CD4-positive, CD25-positive, alpha-beta regulatory T cell (primary cell): ENCODE measurements around the gene BDP1. TPM values are rescaled to one million over a fixed set of nuclear protein-coding genes. Genes with fewer than 3 reads are reported as not detected.
"Not testable (repeated sequence)": the region's sequence is repeated elsewhere in the genome, so short reads cannot be mapped to it uniquely, and the experiment has no call there.

ENCODE experiments used
- ATAC-seq, 2 donors: fragments of 150-1000 bp; cut with Tn5 transposase; one replicate each; pipeline ENCODE4 v1.10.0; 2021; ENCODE audit warnings: low read depth in 2 of 2, moderate number of reproducible peaks in 2 of 2, moderate library complexity in 1 of 2
- DNase-seq, 3 donors: peaks; one replicate each; pipeline versions ENCODE4 v3.0.0 to v3.0.0-alpha.2; 2012 to 2022; ENCODE audit warnings: mixed read lengths in 1 of 3
- H3K27ac ChIP-seq: one replicate; pipeline ENCODE4 v1.7.0; 2013; ENCODE audit warnings: mild to moderate bottlenecking, low read length; ENCODE audit not compliant: insufficient read depth, poor library complexity, severe bottlenecking
- H3K27me3 ChIP-seq: one replicate; pipeline ENCODE4 v1.7.0; 2013; ENCODE audit warnings: low read length; ENCODE audit not compliant: control insufficient read depth, insufficient read depth
- H3K36me3 ChIP-seq: one replicate; pipeline ENCODE4 v1.7.0; 2013; ENCODE audit warnings: mild to moderate bottlenecking, low read length, moderate library complexity; ENCODE audit not compliant: control insufficient read depth, insufficient read depth
- H3K4me1 ChIP-seq: 2 replicates; pipeline ENCODE4 v1.7.0; 2013; ENCODE audit warnings: mild to moderate bottlenecking, low read length; ENCODE audit not compliant: insufficient read depth, control insufficient read depth, poor library complexity, severe bottlenecking
- H3K4me3 ChIP-seq: one replicate; pipeline ENCODE4 v1.7.0; 2013; ENCODE audit warnings: low read depth, mild to moderate bottlenecking, low read length, moderate library complexity
- H3K9me3 ChIP-seq, 2 experiments: 1 replicate in 1 of 2; 2 replicates in 1 of 2; pipeline ENCODE4 v1.7.0; 2013; ENCODE audit warnings: low read length in 2 of 2, mild to moderate bottlenecking in 1 of 2, moderate library complexity in 1 of 2; ENCODE audit not compliant: control insufficient read depth in 2 of 2
- H3K27ac Mint-ChIP-seq, 3 donors: one replicate each; pipeline ENCODE4 v1.8.0; 2020 to 2022; ENCODE audit warnings: mild to moderate bottlenecking in 3 of 3, mixed read lengths in 3 of 3, moderate library complexity in 2 of 3
- H3K27me3 Mint-ChIP-seq: one replicate; pipeline ENCODE4 v1.8.0; 2022; ENCODE audit warnings: mild to moderate bottlenecking, mixed read lengths
- H3K36me3 Mint-ChIP-seq: one replicate; pipeline ENCODE4 v1.8.0; 2020; ENCODE audit warnings: mixed read lengths
- H3K4me1 Mint-ChIP-seq, 4 donors: one replicate each; pipeline ENCODE4 v1.8.0; 2020 to 2022; ENCODE audit warnings: mixed read lengths in 4 of 4, mild to moderate bottlenecking in 1 of 4
- H3K4me3 Mint-ChIP-seq, 4 donors: one replicate each; pipeline ENCODE4 v1.8.0; 2020 to 2022; ENCODE audit warnings: mild to moderate bottlenecking in 4 of 4, mixed read lengths in 4 of 4, moderate library complexity in 3 of 4
- H3K9me3 Mint-ChIP-seq, 7 donors: one replicate each; pipeline ENCODE4 v1.8.0; 2020 to 2022; ENCODE audit warnings: mixed read lengths in 7 of 7, mild to moderate bottlenecking in 3 of 7, moderate library complexity in 2 of 7
- polyA plus RNA-seq, 4 donors: library from polyadenylated mRNA; unstranded; fragments of 300-500 nt; fragmentation: Illumina TruSeq; gene quantifications; one replicate each; pipeline ENCODE4 v1.2.3, GENCODE V29; 2021
- total RNA-seq: library from RNA; stranded (reverse); gene quantifications from one replicate; pipeline ENCODE4 v1.2.3, GENCODE V29; 2022

Gene BDP1
- total and polyA plus RNA-seq, 5 donors from 2014 or later, result 5.8 to 39.3 (median 6.2) TPM

DNA sequence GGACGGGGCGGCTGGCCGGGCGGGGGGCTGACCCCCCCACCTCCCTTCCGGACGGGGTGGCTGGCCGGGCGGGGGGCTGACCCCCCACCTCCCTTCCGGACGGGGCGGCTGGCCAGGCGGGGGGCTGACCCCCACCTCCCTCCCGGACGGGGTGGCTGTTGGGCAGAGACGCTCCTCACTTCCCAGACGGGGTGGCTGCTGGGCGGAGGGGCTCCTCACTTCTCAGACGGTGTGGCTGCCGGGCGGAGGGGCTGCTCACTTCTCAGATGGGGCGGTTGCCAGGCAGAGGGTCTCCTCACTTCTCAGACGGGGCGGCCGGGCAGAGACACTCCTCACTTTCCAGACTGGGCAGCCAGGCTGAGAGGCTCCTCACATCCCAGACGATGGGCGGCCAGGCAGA is 70.2 kb downstream of the BDP1 start:
- not testable (repeated sequence) for H3K4me3 ChIP-seq, H3K27me3 Mint-ChIP-seq, H3K9me3 ChIP-seq, H3K27ac ChIP-seq, H3K27ac Mint-ChIP-seq, H3K9me3 Mint-ChIP-seq, H3K4me1 ChIP-seq, DNase-seq, H3K4me1 Mint-ChIP-seq, ATAC-seq, H3K27me3 ChIP-seq, H3K4me3 Mint-ChIP-seq
- H3K36me3 ChIP-seq, result peaks cover 34% of the 10 kb centered on the region
- H3K36me3 Mint-ChIP-seq, result peaks cover 32% of the 10 kb centered on the region

DNA sequence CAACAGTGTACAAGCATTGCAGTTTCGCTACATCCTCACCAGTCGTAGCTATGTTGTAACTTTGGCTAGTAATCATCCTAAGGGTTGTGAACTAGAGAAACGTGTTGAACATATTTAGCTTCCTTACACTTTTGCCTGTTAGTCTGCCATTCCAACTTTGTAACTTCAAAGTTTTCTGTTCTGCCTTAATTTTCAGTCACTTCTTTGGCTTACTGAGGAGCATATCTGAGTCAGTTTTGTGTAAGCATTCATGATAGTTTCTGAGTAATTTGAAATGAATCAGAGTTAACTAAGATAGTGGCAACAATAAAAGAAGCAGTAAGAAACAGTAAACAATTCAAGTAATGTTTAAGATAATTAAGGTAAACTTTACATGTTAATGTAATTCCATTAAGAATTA is 72.8 kb downstream of the BDP1 start:
- no peak for DNase-seq
- peaks cover 38% of the 10 kb centered on the region for H3K36me3 Mint-ChIP-seq

DNA sequence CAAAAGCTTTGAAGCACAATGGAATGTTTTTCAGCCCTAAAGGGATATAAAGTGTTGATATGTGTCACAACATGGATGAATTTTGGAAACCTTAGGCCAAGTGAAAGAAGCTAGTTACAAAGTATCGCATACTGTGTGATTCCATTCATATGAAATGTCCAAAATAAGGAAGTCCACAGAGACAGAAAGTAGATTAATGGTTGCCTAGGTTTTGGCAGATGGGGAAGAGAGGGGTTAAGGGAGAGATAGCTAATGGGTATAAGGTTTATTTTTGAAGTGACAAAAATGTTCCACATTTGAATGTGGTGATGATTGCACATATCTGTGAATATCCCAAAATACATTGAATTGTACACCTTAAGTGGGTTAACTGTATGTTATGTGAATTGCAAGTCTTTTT is 74.2 kb downstream of the BDP1 start:
- H3K4me3 Mint-ChIP-seq, result no peak overlapping the region
- H3K36me3 Mint-ChIP-seq, result peaks cover 39% of the 10 kb centered on the region
- H3K4me1 ChIP-seq, result no peaks in the 10 kb centered on the region
- no peaks in the 10 kb centered on the region for H3K27me3 Mint-ChIP-seq
- H3K4me1 Mint-ChIP-seq, result peaks cover 8 to 24% (median 14%) of the 10 kb centered on the region in 4 donors
- H3K27me3 ChIP-seq, result no peaks in the 10 kb centered on the region
- H3K4me3 ChIP-seq, result no peak overlapping the region
- DNase-seq, result no peak
- peaks cover 0 to 1% (median 0%) of the 10 kb centered on the region in 7 donors for H3K9me3 Mint-ChIP-seq
- no peak for ATAC-seq
- H3K27ac Mint-ChIP-seq, result peak overlapping the region in 2 of 3 donors; percentile 19 to 86
- H3K36me3 ChIP-seq, result peaks cover 3% of the 10 kb centered on the region
- H3K27ac ChIP-seq, result no peak overlapping the region
- H3K9me3 ChIP-seq, result no peaks in the 10 kb centered on the region

More for the DNA sequence above, 72.8 kb downstream of the BDP1 start:
- Histone ChIP-seq H3K27ac (no peak overlapping the region), H3K4me1 (no peaks in the 10 kb centered on the region), H3K4me3 (no peak overlapping the region), H3K36me3 (peaks cover 15% of the 10 kb centered on the region), H3K27me3 (no peaks in the 10 kb centered on the region), H3K9me3 (no peaks in the 10 kb centered on the region)
- peak overlapping the region in 1 of 3 donors; percentile 33 for H3K27ac Mint-ChIP-seq
- H3K4me1 Mint-ChIP-seq, result peaks cover 4 to 18% (median 7%) of the 10 kb centered on the region in 4 donors
- peaks cover 0 to 1% (median 0%) of the 10 kb centered on the region in 7 donors for H3K9me3 Mint-ChIP-seq
- ATAC-seq, result no peak
- no peaks in the 10 kb centered on the region for H3K27me3 Mint-ChIP-seq
- peak overlapping the region in 1 of 4 donors; percentile 61 for H3K4me3 Mint-ChIP-seq

DNA sequence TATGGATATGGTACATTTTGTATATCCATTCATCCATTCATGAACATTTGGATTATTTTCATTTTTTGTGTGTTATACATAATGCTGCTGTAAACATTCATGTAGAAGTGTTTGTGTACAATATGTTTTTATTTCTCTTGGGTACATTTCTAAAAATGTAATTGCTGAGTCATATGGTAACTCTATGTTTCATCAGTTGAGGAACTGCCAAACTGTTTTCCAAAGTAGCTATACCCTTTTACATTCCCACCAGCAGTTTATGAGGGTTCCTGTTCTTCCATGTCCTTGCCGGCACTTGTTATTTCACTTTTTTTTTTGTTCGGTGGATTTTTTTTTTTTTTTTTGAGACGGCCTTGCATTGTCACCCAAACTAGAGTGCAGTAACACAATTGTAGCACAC is 77.7 kb downstream of the BDP1 start:
- Histone ChIP-seq H3K4me1 (no peaks in the 10 kb centered on the region), H3K27ac (no peak overlapping the region), H3K4me3 (no peak overlapping the region), H3K27me3 (no peaks in the 10 kb centered on the region), H3K9me3 (no peaks in the 10 kb centered on the region), H3K36me3 (peaks cover 16% of the 10 kb centered on the region)
- Mint-ChIP-seq H3K4me3 (no peak overlapping the region), H3K27ac (peak overlapping the region in 2 of 3 donors; percentile 5 to 41), H3K9me3 (no peaks in the 10 kb centered on the region), H3K36me3 (peaks cover 51% of the 10 kb centered on the region), H3K27me3 (no peaks in the 10 kb centered on the region), H3K4me1 (peaks cover 15 to 26% (median 20%) of the 10 kb centered on the region in 4 donors)
- DNase-seq (no peak), ATAC-seq (no peak)

DNA sequence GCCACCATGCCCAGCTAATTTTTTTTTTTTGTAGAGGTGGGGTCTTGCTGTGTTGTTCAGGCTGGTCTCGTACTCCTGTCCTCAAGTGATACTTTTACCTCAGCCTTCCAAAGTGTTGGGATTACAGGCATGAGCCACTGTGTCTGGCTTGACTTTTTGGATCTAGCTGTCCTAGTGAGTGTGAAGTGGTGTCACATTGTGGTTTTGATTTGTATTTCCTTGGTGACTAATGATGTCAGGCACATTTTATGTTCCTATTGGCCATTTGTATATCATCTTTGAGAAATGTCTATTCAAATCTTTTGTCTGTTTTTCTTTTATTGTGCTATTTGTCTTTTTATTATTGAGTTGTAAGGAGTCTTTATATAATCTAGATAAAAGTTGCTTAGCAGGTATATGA is 78.2 kb downstream of the BDP1 start:
- no peaks in the 10 kb centered on the region for H3K27me3 ChIP-seq
- H3K9me3 ChIP-seq, result no peaks in the 10 kb centered on the region
- H3K4me1 Mint-ChIP-seq, result peaks cover 16 to 25% (median 20%) of the 10 kb centered on the region in 4 donors
- DNase-seq, result peak in 2 of 3 donors; percentile 36 to 75
- ATAC-seq, result peak; percentile 53 to 64
- H3K27ac ChIP-seq, result no peak overlapping the region
- H3K27me3 Mint-ChIP-seq, result no peaks in the 10 kb centered on the region
- peak overlapping the region in 1 of 3 donors; percentile 27 for H3K27ac Mint-ChIP-seq
- no peak overlapping the region for H3K4me3 Mint-ChIP-seq
- peaks cover 19% of the 10 kb centered on the region for H3K36me3 ChIP-seq
- no peak overlapping the region for H3K4me3 ChIP-seq
- no peaks in the 10 kb centered on the region for H3K9me3 Mint-ChIP-seq
- no peaks in the 10 kb centered on the region for H3K4me1 ChIP-seq
- H3K36me3 Mint-ChIP-seq, result peaks cover 53% of the 10 kb centered on the region

DNA sequence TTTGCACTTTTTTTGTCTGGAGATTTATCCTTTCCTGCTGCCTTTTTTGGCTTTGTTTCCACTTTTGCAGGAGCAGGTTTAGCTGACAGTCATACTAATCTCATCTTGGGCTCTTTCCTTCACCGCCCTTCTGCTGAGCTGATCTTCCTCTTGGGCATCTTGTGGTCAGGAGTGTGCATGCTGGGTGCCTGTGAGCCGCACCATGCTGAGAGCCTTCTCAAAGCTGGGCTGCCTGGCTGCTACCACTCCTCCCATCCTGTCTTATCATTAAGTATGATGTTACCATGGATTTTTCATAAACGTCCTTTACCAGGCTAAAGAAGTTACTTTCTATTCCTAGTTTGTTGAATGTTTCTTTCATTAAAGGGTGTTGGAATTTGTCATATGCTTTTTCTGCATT is 82.2 kb downstream of the BDP1 start:
- H3K27me3 Mint-ChIP-seq, result no peaks in the 10 kb centered on the region
- H3K4me3 Mint-ChIP-seq, result no peak overlapping the region
- Histone ChIP-seq H3K4me3 (no peak overlapping the region), H3K27ac (no peak overlapping the region), H3K9me3 (no peaks in the 10 kb centered on the region), H3K4me1 (no peaks in the 10 kb centered on the region), H3K27me3 (no peaks in the 10 kb centered on the region), H3K36me3 (peaks cover 42% of the 10 kb centered on the region)
- H3K4me1 Mint-ChIP-seq, result peaks cover 16 to 22% (median 18%) of the 10 kb centered on the region in 4 donors
- ATAC-seq (no peak), DNase-seq (no peak)
- peak overlapping the region in 2 of 3 donors; percentile 54 for H3K27ac Mint-ChIP-seq
- peaks cover 53% of the 10 kb centered on the region for H3K36me3 Mint-ChIP-seq
- no peaks in the 10 kb centered on the region for H3K9me3 Mint-ChIP-seq

DNA sequence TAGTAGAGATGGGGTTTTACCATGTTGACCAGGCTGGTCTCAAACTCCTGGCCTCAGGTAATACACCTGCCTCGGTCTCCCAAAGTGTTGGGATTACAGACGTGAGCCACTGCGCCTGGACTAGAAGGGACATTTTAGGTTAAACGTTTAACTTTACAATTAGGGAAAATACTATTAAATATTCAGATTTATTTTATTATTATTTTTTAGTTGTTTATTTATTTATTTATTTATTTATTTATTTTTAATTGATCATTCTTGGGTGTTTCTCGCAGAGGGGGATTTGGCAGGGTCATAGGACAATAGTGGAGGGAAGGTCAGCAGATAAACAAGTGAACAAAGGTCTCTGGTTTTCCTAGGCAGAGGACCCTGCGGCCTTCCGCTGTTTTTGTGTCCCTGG is 95.4 kb downstream of the BDP1 start:
- H3K4me1 ChIP-seq, H3K27ac ChIP-seq, H3K4me3 ChIP-seq, H3K27me3 ChIP-seq, ATAC-seq, H3K4me3 Mint-ChIP-seq, H3K27ac Mint-ChIP-seq, H3K9me3 ChIP-seq, H3K9me3 Mint-ChIP-seq, DNase-seq, H3K27me3 Mint-ChIP-seq: not testable (repeated sequence)
- peaks cover 42% of the 10 kb centered on the region for H3K36me3 Mint-ChIP-seq
- peaks cover 0 to 14% (median 8%) of the 10 kb centered on the region in 4 donors for H3K4me1 Mint-ChIP-seq
- H3K36me3 ChIP-seq, result peaks cover 69% of the 10 kb centered on the region

DNA sequence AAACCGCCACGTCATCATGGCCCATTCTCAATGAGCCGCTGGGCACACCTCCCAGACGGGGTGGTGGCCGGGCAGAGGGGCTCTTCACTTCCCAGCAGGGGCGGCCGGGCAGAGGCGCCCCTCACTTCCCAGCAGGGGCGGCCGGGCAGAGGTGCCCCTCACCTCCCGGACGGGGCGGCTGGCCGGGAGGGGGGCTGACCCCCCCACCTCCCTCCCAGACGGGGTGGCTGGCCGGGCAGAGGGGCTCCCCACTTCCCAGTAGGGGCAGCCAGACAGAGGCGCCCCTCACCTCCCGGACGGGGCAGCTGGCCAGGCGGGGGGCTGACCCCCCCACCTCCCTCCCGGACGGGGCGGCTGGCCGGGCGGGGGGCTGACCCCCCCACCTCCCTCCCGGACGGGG is 96.1 kb downstream of the BDP1 start:
- H3K36me3 Mint-ChIP-seq, result peaks cover 42% of the 10 kb centered on the region
- not testable (repeated sequence) for H3K27ac Mint-ChIP-seq, H3K9me3 ChIP-seq, H3K27me3 ChIP-seq, H3K4me3 Mint-ChIP-seq, DNase-seq, H3K4me3 ChIP-seq, H3K27ac ChIP-seq, ATAC-seq, H3K27me3 Mint-ChIP-seq, H3K4me1 ChIP-seq, H3K9me3 Mint-ChIP-seq
- peaks cover 0 to 14% (median 8%) of the 10 kb centered on the region in 4 donors for H3K4me1 Mint-ChIP-seq
- peaks cover 66% of the 10 kb centered on the region for H3K36me3 ChIP-seq
